Sigmoid colon (tissue), 4 donors: ENCODE results near the gene GPR89A.

Experiments used
- POLR2A ChIP-seq, 2 donors: fragments of 450-650 bp; IDR thresholded peaks; one replicate each; pipeline ENCODE4 v1.6.1; 2016; ENCODE audit warnings: antibody characterized with exemption in 2 of 2, mild to moderate bottlenecking in 2 of 2, moderate library complexity in 2 of 2
- POLR2AphosphoS5 ChIP-seq, 4 donors: sonication (generic); formaldehyde crosslinking; IDR thresholded peaks; one replicate each; pipeline ENCODE4 v1.6.1; 2017; ENCODE audit warnings: antibody characterized with exemption in 4 of 4
- TF ChIP-seq, protein P1 (sequence below), 4 experiments: fragments of 450-650 bp in 3 of 4; fragments of 200-600 bp in 1 of 4; IDR thresholded peaks; one replicate each; pipeline ENCODE4 v1.5.1; 2016 to 2019; ENCODE audit warnings: antibody characterized with exemption in 4 of 4, mild to moderate bottlenecking in 3 of 4, moderate library complexity in 2 of 4

DNA sequence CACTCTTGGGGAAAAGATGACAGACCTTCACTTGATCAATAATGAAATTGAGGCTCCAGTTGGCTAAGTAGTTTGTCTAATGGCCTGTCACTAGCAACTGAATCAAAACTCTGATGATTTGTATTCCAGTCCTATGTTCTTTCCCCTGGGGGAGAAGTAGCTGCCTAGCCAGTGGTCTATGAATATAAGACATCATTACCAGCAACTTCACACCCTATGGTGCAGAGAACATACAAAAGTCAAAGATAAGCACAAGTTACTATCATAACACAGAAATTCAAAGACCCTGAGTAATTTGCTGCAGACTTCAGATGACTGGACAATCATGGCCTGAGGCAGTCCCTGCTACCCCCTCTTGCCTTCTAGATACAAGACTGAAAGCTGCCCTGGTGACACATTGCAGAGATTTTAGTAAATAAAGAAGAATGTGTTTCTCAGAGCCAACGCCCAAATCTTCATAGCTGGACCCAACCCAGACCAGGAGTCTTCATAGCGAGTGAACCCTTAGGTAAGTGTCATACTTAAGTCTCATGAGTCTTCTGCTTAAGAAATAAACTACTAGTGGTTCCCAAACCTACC, 98.4 kb downstream of the GPR89A start:
- no peak for TF ChIP-seq POLR2A (IDR thresholded peaks at IDR 0.05)
- TF ChIP-seq, protein P1, sequence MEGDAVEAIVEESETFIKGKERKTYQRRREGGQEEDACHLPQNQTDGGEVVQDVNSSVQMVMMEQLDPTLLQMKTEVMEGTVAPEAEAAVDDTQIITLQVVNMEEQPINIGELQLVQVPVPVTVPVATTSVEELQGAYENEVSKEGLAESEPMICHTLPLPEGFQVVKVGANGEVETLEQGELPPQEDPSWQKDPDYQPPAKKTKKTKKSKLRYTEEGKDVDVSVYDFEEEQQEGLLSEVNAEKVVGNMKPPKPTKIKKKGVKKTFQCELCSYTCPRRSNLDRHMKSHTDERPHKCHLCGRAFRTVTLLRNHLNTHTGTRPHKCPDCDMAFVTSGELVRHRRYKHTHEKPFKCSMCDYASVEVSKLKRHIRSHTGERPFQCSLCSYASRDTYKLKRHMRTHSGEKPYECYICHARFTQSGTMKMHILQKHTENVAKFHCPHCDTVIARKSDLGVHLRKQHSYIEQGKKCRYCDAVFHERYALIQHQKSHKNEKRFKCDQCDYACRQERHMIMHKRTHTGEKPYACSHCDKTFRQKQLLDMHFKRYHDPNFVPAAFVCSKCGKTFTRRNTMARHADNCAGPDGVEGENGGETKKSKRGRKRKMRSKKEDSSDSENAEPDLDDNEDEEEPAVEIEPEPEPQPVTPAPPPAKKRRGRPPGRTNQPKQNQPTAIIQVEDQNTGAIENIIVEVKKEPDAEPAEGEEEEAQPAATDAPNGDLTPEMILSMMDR (IDR thresholded peaks at IDR 0.05), result no peak
- no peak for TF ChIP-seq POLR2AphosphoS5 (IDR thresholded peaks at IDR 0.05)
